ENCODE data around the gene CYP4F2.

The CYP4F2 gene

DNA sequence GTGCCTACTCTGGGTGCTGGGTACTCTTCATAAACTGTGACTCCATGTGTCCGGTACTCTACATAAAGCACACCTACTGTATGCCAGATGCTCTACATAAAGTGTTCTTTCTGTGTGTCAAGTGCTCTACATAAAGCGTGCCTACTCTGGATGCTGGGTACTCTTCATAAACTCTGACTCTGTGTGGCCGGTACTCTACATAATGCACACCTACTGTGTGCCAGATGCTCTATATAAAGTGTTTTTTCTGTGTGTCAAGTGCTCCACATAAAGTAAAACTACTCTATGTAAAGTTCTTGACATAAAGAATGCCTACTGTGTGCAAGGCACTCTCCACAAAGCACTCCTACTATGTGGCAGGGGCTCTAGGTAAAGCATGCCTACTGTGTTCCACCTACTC lies 38.3 kb upstream of the CYP4F2 start:
- TF ChIP-seq TCF12 (IDR thresholded peaks at IDR 0.05; ENCODE audit: low read depth) (no peak), FOXM1 (IDR thresholded peaks at IDR 0.05; ENCODE audit: borderline replicate concordance, low read depth) (no peak), EGR1 (IDR thresholded peaks at IDR 0.05) (no peak), CREB1 (IDR thresholded peaks at IDR 0.05; ENCODE audit: low read depth) (no peak), CEBPB (IDR thresholded peaks at IDR 0.05) (no peak), ZBTB7A (IDR thresholded peaks at IDR 0.05; ENCODE audit: low read depth) (no peak), TEAD4 (IDR thresholded peaks at IDR 0.05) (no peak), EP300 (IDR thresholded peaks at IDR 0.05; ENCODE audit: borderline replicate concordance) (no peak), NFIC (IDR thresholded peaks at IDR 0.05) (no peak), MAX (IDR thresholded peaks at IDR 0.05) (no peak), YY1 (IDR thresholded peaks at IDR 0.05; ENCODE audit: low read depth) (no peak), RAD21 (IDR thresholded peaks at IDR 0.05; ENCODE audit: low read depth) (no peak), TAF1 (IDR thresholded peaks at IDR 0.05; ENCODE audit: low read depth) (no peak)
- TF ChIP-seq, protein P1, sequence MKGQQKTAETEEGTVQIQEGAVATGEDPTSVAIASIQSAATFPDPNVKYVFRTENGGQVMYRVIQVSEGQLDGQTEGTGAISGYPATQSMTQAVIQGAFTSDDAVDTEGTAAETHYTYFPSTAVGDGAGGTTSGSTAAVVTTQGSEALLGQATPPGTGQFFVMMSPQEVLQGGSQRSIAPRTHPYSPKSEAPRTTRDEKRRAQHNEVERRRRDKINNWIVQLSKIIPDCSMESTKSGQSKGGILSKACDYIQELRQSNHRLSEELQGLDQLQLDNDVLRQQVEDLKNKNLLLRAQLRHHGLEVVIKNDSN (IDR thresholded peaks at IDR 0.05): no peak
- TF ChIP-seq, protein P2, sequence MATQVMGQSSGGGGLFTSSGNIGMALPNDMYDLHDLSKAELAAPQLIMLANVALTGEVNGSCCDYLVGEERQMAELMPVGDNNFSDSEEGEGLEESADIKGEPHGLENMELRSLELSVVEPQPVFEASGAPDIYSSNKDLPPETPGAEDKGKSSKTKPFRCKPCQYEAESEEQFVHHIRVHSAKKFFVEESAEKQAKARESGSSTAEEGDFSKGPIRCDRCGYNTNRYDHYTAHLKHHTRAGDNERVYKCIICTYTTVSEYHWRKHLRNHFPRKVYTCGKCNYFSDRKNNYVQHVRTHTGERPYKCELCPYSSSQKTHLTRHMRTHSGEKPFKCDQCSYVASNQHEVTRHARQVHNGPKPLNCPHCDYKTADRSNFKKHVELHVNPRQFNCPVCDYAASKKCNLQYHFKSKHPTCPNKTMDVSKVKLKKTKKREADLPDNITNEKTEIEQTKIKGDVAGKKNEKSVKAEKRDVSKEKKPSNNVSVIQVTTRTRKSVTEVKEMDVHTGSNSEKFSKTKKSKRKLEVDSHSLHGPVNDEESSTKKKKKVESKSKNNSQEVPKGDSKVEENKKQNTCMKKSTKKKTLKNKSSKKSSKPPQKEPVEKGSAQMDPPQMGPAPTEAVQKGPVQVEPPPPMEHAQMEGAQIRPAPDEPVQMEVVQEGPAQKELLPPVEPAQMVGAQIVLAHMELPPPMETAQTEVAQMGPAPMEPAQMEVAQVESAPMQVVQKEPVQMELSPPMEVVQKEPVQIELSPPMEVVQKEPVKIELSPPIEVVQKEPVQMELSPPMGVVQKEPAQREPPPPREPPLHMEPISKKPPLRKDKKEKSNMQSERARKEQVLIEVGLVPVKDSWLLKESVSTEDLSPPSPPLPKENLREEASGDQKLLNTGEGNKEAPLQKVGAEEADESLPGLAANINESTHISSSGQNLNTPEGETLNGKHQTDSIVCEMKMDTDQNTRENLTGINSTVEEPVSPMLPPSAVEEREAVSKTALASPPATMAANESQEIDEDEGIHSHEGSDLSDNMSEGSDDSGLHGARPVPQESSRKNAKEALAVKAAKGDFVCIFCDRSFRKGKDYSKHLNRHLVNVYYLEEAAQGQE (IDR thresholded peaks at IDR 0.05; ENCODE audit: low read depth): no peak

DNA sequence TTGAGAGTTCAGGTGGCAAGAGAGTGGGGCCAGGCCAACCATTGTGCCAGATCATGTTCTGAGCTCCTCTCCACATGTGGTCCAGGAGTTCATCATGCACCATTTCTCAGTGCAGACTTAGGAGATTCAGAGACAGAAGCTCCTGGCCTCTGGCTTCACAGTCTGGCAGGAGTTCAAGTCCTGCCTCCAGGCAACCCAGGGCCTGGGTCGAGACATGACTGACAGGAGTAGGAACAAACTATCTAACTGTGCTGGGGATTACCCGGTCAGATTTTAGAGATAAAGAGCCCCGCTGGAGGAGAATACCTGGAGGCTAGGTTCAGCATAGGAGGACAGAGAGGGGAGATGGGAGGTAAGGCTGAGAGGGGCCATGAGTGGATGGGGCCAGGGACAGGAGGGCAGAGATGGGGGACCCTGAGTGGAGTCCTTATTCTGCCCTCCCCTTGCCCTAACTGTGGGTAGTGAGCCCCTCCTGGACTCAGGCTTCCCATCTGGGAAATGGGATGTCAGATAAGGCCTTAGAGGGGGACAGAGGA lies 37.4 kb upstream of the CYP4F2 start:
- TF ChIP-seq EP300 (IDR thresholded peaks at IDR 0.05; ENCODE audit: borderline replicate concordance) (no peak), NFIC (IDR thresholded peaks at IDR 0.05) (0 out of 2 replicates have a peak, but pooled peaks have one; percentile 2)

DNA sequence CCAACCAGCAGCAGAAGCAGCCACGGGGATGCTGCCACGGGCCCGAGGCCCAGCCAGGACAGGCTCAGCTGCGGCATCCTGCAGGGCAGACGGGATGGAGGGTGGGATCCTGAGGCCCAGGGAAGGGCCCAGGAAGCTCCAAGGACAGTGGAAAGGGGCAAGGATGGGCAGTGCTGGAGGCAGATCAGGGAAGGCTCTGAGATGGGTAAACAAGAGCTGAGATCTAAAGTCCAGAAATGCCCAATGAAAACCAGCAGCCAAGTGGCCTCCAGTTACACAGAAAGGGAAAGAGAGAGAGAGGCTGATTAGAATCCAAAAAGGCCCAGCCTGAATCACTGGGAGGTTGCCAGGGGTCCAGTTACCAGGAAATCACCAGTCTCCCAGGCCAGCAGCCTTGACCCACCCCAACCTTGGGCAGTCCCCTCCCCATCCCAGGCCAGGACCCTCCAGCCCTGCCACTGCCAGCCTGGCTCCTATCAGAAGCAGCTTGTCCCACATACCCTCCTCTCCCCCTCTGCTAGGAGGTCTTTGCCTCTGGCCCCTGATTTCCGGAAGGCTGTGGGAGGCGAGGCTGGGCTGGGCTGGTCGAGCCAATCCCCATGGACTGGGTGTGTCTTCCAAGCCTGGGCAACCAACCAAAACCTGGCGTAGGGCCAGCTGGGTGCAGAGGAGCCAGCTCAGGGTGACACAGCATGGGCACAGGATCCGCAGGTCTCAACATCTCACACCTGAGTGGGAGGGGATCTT lies 36.6 kb upstream of the CYP4F2 start, which contains the start of gene CYP4F11:
Gene CYP4F11 (minus strand): TSS at position 198 of the 747 bp plus-strand sequence. CDS start 121 bp downstream, at position 77.
- peak; percentile 85 for TF ChIP-seq NFIC (IDR thresholded peaks at IDR 0.05)
- TF ChIP-seq TEAD4 (IDR thresholded peaks at IDR 0.05): no peak
- TF ChIP-seq RAD21 (IDR thresholded peaks at IDR 0.05; ENCODE audit: low read depth): no peak
- no peak for TF ChIP-seq CEBPB (IDR thresholded peaks at IDR 0.05)
- TF ChIP-seq YY1 (IDR thresholded peaks at IDR 0.05; ENCODE audit: low read depth): no peak
- no peak for TF ChIP-seq EP300 (IDR thresholded peaks at IDR 0.05; ENCODE audit: borderline replicate concordance)
- no peak for TF ChIP-seq MAX (IDR thresholded peaks at IDR 0.05)
- no peak for TF ChIP-seq ZBTB7A (IDR thresholded peaks at IDR 0.05; ENCODE audit: low read depth)

GRCh38 chr19:15928321-15928720 lies 30.4 kb upstream of the CYP4F2 start:
- TF ChIP-seq RAD21 (IDR thresholded peaks at IDR 0.05; ENCODE audit: low read depth) (no peak), CEBPB (IDR thresholded peaks at IDR 0.05) (no peak), EP300 (IDR thresholded peaks at IDR 0.05; ENCODE audit: borderline replicate concordance) (no peak), FOXM1 (IDR thresholded peaks at IDR 0.05; ENCODE audit: borderline replicate concordance, low read depth) (no peak), CREB1 (IDR thresholded peaks at IDR 0.05; ENCODE audit: low read depth) (no peak), ZBTB7A (IDR thresholded peaks at IDR 0.05; ENCODE audit: low read depth) (no peak), YY1 (IDR thresholded peaks at IDR 0.05; ENCODE audit: low read depth) (no peak), TCF12 (IDR thresholded peaks at IDR 0.05; ENCODE audit: low read depth) (no peak)
- TF ChIP-seq, protein P1 (IDR thresholded peaks at IDR 0.05): no peak
- TF ChIP-seq, protein P2 (IDR thresholded peaks at IDR 0.05; ENCODE audit: low read depth): no peak

- TF ChIP-seq NFIC (IDR thresholded peaks at IDR 0.05) (no peak), EGR1 (IDR thresholded peaks at IDR 0.05) (no peak), YY1 (IDR thresholded peaks at IDR 0.05; ENCODE audit: low read depth) (no peak), TCF12 (IDR thresholded peaks at IDR 0.05; ENCODE audit: low read depth) (no peak), MAX (IDR thresholded peaks at IDR 0.05) (no peak), RAD21 (IDR thresholded peaks at IDR 0.05; ENCODE audit: low read depth) (no peak), ZBTB7A (IDR thresholded peaks at IDR 0.05; ENCODE audit: low read depth) (no peak), EP300 (IDR thresholded peaks at IDR 0.05; ENCODE audit: borderline replicate concordance) (no peak), TAF1 (IDR thresholded peaks at IDR 0.05; ENCODE audit: low read depth) (no peak), CREB1 (IDR thresholded peaks at IDR 0.05; ENCODE audit: low read depth) (no peak), CEBPB (IDR thresholded peaks at IDR 0.05) (no peak), TEAD4 (IDR thresholded peaks at IDR 0.05) (no peak), FOXM1 (IDR thresholded peaks at IDR 0.05; ENCODE audit: borderline replicate concordance, low read depth) (no peak)
- TF ChIP-seq, protein P1 (IDR thresholded peaks at IDR 0.05): no peak
- TF ChIP-seq, protein P2 (IDR thresholded peaks at IDR 0.05; ENCODE audit: low read depth): no peak
These were observed 28.6 kb upstream of the CYP4F2 start for GRCh38 chr19:15926484-15926883.

Measured in Ishikawa (cell line).